AG10803 (cell line): Measurements from ENCODE around the gene PFKP.

ENCODE experiments used
- DNase-seq: peaks from one replicate; pipeline ENCODE4 v3.0.0; 2010; ENCODE audit warnings: low read depth
- H3K4me3 ChIP-seq: 2 replicates; pipeline ENCODE4 v1.5.1; 2011; ENCODE audit warnings: mild to moderate bottlenecking, low read length, control low read depth
- CTCF ChIP-seq: conservative IDR thresholded peaks from 2 replicates; pipeline ENCODE4 v1.5.1; 2011; ENCODE audit warnings: mild to moderate bottlenecking, low read length, control low read depth, inconsistent platforms

Gene PFKP

GRCh38 chr10:3123571-3124411, 56.4 kb downstream of the PFKP start:
- DNase-seq: no peak
- no peak overlapping the region for H3K4me3 ChIP-seq
- no peak for TF ChIP-seq CTCF

GRCh38 chr10:3124412-3125175, 57.2 kb downstream of the PFKP start:
- TF ChIP-seq CTCF: no peak
- no peak for DNase-seq
- no peak overlapping the region for H3K4me3 ChIP-seq

DNA sequence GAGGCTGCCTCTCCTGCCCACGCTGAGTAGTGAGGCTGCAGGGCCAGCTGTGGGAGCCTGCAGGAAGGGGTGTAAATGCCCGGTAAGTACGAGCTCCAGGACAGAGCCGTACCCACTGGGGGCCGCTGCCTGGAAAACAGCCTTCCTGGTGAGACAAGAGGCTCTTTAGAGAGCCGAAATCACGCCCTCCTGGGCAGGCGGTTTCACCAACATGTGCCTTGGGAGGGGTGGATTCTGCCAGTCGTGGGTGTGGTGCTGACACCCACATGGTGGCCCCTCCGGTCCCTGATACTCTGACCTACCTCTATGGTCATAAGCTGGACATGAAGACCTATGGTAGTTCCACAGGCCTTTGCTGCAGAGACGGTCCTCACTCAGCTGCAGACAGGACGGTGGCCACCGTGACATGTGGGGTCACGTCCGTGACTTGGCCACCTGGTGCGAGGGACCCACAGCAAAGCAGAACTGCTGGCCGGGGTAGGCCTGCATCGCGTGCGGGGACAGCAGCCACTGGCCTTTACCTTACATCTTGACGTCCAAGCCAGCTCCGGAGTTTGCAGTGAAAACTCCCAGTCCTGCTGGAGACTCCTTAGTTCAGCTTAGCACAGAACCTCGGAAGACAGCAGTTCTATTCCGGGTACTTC, 58.3 kb downstream of the PFKP start:
- no peak overlapping the region for H3K4me3 ChIP-seq
- DNase-seq: no peak
- TF ChIP-seq CTCF: no peak

GRCh38 chr10:3126249-3126648, 58.9 kb downstream of the PFKP start:
- DNase-seq: no peak
- no peak overlapping the region for H3K4me3 ChIP-seq
- no peak for TF ChIP-seq CTCF

- no peak overlapping the region for H3K4me3 ChIP-seq
- no peak for DNase-seq
- no peak for TF ChIP-seq CTCF
These were observed 59.5 kb downstream of the PFKP start for GRCh38 chr10:3126741-3127346.

- no peak for DNase-seq
- TF ChIP-seq CTCF: no peak
- no peak overlapping the region for H3K4me3 ChIP-seq
These were observed 60.6 kb downstream of the PFKP start for GRCh38 chr10:3127921-3128320.
